Kasumi-1 (cell line): ENCODE data around the gene LILRB5.
"Not testable (repeated sequence)": the region's sequence is repeated elsewhere in the genome, so short reads cannot be mapped to it uniquely, and the experiment has no call there.

Experiments
- DNase-seq, 2 experiments: peaks; one replicate each; lab custom pipeline; 2025; lab: John Stamatoyannopoulos, UW

The LILRB5 gene

GRCh38 chr19:54214217-54214616, 42.9 kb downstream of the LILRB5 start:
- DNase-seq = not testable (repeated sequence)

GRCh38 chr19:54211235-54211634, 45.8 kb downstream of the LILRB5 start:
- no peak for DNase-seq

DNA sequence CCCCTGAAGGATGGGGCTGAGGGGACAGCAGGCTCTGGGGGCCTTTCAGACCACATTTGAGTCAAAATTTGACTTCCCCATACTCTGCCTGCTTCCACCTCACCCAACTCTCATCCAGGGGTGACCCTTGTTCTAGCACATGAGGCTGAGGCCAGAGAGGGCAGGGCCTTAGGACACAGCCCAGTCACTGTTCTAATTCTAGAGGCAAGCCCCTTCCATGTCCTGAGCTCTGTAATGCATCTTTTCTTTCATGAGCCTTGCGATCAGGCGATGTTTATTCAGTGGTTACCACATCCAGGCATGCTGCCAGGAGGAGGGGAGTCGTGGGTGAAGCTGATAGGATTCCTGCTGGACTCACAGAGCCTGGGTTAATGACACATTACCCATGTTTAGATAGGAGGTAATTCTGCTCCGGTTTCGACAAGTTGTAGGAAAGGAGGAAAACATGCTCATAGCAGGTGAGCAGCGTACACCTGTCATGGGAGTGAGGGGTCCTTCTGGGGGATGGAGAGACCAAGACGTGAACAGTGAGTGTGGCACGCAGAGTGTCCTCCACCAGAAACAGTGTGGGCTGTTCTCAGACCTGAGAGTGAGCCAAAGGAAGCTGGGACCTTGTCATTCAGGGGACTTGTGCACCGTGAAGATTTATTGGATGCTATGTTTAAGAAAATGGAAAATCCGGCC, 47.1 kb downstream of the LILRB5 start:
- peak; percentile 44 to 54 for DNase-seq

- no peak for DNase-seq
Observed at GRCh38 chr19:54209058-54209810, 47.8 kb downstream of the LILRB5 start.

- DNase-seq = no peak
Observed at GRCh38 chr19:54208784-54209057, 48.4 kb downstream of the LILRB5 start.

DNA sequence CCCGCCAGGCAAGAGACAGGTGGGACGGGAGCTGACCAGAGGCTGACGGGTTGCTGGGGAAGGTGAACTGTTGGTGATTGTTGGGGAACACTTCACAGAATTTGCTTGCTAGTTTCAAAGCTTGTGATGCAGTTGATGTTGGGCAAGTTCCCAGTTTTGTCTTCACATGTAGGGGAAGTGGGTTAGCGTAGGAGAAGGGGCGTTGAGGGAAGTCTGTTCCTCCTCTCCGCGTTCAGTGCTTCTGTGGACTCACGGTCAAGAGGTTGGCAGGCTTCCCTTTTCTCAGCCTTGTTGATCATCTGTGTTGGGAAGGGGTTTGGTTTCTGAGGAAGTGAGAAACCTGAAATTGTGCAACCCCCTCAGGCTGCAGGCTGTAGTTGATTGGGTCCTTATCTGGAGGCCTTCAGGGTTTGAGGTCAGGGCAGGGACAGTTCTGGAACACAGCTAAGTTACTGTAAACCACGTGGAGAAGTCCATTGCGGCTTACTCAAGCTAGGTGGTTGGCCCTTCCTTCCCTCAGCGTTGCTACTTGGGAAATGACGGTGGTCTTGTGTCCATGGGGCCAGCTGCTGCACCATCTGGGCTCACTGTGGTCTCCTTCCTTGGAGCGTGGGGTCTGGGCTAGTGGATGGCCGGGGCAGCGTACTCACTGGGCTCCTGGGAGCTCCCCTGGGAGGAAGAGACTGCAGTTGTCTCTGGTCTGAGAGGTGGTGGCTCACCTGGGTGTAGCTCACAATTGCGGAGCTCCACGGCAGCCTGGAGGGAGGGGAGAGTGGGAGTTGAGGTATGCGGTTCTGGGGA, 48.9 kb downstream of the LILRB5 start:
- DNase-seq = peak; percentile 99 to 100

DNA sequence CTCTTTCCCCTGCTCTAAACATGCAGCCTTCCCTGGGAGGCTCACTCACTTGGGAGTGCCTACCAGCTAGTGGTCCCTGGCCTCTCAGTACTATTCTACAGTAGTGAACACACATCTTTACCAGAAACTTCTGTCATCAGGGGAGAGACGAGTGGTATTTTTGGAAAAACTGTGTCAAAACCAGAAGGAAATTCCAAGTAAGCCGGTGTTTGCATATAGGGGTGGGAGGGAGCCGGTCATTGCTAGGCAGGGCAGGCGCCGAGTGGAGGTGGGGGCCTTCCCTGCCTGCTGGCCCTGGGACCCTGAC, 49.4 kb downstream of the LILRB5 start:
- peak; percentile 76 for DNase-seq

DNA sequence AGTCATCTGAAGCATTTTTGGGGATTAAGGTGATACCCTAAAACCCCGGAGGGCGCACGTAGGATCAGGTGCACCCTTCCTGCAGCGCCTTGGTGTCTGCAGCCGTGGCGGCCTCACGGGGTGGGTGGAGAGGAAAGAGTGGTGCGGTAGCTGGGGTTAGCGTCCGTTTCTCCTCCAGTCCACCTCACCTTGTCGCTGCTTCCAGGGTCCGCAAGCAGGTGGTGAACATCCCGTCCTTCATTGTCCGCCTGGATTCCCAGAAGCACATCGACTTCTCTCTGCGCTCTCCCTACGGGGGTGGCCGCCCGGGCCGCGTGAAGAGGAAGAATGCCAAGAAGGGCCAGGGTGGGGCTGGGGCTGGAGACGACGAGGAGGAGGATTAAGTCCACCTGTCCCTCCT, 49.9 kb downstream of the LILRB5 start:
- DNase-seq = not testable (repeated sequence)

GRCh38 chr19:54206831-54207177, 50.3 kb downstream of the LILRB5 start:
- no peak for DNase-seq

GRCh38 chr19:54206030-54206830, 50.8 kb downstream of the LILRB5 start:
- no peak for DNase-seq

GRCh38 chr19:54204767-54205468, 52.2 kb downstream of the LILRB5 start:
- DNase-seq = no peak

- no peak for DNase-seq
Observed at GRCh38 chr19:54203151-54203611, 53.9 kb downstream of the LILRB5 start.

- DNase-seq = no peak
Observed at GRCh38 chr19:54201980-54202379, 55.1 kb downstream of the LILRB5 start.

DNA sequence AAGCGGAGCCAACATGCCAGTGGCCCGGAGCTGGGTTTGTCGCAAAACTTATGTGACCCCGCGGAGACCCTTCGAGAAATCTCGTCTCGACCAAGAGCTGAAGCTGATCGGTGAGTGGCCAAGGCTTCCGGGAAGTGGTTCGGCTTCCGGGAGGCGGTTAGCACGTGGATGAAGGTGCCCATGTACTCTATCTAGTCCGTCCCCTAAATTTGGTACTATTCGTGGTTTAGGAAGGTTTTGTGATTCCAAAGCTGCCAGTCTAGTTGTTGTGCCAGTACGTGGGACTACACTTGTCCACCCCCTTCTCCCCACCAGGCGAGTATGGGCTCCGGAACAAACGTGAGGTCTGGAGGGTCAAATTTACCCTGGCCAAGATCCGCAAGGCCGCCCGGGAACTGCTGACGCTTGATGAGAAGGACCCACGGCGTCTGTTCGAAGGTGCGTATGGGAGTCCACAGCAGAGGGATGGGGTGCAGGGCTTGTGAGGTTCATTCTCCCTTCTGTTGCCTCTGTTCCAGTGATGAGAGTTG, 55.8 kb downstream of the LILRB5 start:
- no peak for DNase-seq
